HUES6 (cell line): ENCODE measurements around the gene PNMA6E.

Experiments
- H3K27ac ChIP-seq: 2 replicates; pipeline ENCODE4 v1.7.0; 2013; ENCODE audit warnings: low read depth, mild to moderate bottlenecking, low read length, inconsistent platforms
- H3K27me3 ChIP-seq: 2 replicates; pipeline ENCODE4 v1.6.1; 2013; ENCODE audit warnings: low read length; ENCODE audit not compliant: control insufficient read depth, insufficient read depth
- H3K36me3 ChIP-seq: 2 replicates; pipeline ENCODE4 v1.6.1; 2013; ENCODE audit warnings: low read length; ENCODE audit not compliant: control insufficient read depth, insufficient read depth
- H3K4me1 ChIP-seq: 2 replicates; pipeline ENCODE4 v1.6.1; 2013; ENCODE audit warnings: low read length; ENCODE audit not compliant: control insufficient read depth, insufficient read depth
- H3K4me3 ChIP-seq: 2 replicates; pipeline ENCODE4 v1.5.1; 2013; ENCODE audit warnings: low read depth, low read length
- H3K9ac ChIP-seq: one replicate; pipeline ENCODE4 v1.6.1; 2013; ENCODE audit warnings: mild to moderate bottlenecking, low read length
- H3K9me3 ChIP-seq: 2 replicates; pipeline ENCODE4 v1.6.1; 2013; ENCODE audit warnings: low read depth, low read length; ENCODE audit not compliant: control insufficient read depth, insufficient read depth

Gene PNMA6E

DNA sequence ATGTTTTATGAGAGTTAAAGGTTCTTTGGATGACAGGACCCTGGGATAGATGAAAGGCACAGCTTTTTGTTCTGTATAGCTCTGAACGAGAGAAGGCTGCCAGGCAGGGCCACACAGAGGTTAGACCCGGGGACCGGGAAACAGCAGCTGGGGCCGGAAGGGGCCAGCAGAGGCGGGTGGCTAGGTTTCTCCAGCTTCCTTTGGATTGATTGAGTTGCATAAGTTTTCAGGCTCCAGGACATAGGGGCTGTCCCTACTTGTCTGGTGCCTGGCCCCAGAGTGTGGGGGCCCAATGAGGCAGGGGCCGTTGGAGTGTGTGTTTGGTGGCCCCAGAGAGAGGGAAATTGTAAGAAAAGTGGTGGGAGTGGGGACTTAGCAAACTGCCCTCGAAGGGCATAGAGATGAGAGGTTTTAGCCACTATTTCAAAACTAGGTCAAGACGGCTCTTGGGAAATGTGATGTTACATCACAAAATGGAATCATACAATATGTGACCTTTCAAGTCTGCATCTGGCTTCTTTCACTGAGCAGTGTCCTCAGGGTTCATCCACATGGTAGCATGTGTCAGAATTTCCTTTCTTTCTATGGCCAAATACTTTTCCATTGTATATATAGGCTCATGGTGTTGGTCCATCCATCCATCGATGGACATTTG is 13.8 kb upstream of the PNMA6E start:
- Histone ChIP-seq H3K36me3 (no peaks in the 10 kb centered on the region), H3K9me3 (peaks cover 15% of the 10 kb centered on the region; the same call in 1 of the 2 replicates), H3K4me1 (no peaks in the 10 kb centered on the region), H3K9ac (no peak overlapping the region), H3K4me3 (no peak overlapping the region), H3K27me3 (peaks cover 45% of the 10 kb centered on the region), H3K27ac (no peak overlapping the region)

DNA sequence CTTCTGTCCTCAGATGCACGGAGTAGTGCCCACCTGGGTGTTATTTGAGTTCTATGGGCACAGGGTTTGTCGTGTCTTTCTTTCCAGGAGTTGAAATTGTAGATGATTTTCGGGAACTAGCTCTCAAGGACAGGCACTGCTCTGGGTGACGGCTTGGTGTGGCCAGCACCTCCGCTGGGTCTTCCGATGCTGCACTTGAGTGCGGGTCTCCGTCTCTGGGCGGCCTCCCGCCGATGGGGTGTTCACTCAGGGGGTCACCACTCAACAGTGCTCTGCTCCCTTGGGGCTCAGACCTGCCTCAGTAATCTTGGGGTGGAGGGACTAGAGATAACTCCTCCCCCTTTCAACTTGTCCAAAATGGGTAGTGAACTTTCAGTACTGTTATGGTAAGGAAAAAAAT is 12.6 kb upstream of the PNMA6E start:
- Histone ChIP-seq H3K4me3 (no peak overlapping the region), H3K27ac (no peak overlapping the region), H3K36me3 (no peaks in the 10 kb centered on the region), H3K27me3 (peaks cover 44% of the 10 kb centered on the region), H3K4me1 (no peaks in the 10 kb centered on the region), H3K9me3 (peaks cover 14% of the 10 kb centered on the region; the same call in 1 of the 2 replicates), H3K9ac (no peak overlapping the region)

DNA sequence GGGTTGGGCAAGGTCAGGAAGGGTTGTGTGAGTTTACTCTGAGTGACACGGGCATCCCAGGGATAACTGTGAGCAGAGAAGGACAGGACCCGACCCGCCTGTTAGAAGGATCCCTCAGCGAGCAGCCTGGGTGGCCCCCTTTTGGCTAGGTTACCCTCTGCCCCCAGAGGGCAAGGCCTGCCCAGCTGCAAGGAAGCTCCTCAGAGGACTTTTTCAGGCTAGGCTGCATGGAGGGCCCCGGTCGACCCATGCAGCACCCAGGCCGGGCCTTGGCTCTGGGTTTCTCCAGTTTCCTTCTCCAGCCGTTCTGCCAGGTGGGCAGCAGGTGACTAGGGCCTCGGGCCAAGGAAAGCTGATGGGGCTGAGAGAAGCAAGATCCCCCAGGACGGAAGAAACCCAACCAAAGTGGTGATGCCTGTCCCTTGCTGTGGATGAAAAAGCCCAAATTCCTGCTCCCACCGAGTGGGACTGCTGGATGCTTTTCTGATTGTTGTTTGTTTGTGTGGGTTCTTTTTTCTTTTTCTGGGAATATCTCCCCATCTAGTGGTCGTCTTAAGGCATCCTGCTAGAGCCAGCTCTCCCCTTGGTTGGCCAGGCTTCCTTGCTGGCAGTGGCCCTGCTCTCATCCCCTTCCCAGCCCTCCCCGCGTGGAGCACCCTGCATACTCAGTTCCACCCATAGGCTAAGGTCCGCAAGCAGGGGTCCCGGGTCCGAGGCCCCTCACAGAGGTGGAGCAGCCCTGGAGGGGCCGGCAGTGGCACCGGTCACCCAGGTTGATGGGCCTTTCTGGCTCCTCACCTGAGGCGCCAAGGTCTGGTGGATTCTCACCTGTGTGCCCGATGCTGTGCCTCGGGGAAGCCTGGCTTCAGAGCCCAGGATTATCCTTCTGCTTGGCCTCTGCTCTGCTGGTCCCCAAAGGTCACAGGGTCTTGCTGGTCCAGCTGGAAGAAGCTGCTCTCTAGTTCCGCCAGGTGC is 11.9 kb upstream of the PNMA6E start:
- H3K4me3 ChIP-seq, result no peak overlapping the region
- no peaks in the 10 kb centered on the region for H3K4me1 ChIP-seq
- H3K9me3 ChIP-seq, result peaks cover 18% of the 10 kb centered on the region; the same call in 1 of the 2 replicates
- peaks cover 42% of the 10 kb centered on the region for H3K27me3 ChIP-seq
- H3K9ac ChIP-seq, result no peak overlapping the region
- H3K36me3 ChIP-seq, result no peaks in the 10 kb centered on the region
- no peak overlapping the region for H3K27ac ChIP-seq

DNA sequence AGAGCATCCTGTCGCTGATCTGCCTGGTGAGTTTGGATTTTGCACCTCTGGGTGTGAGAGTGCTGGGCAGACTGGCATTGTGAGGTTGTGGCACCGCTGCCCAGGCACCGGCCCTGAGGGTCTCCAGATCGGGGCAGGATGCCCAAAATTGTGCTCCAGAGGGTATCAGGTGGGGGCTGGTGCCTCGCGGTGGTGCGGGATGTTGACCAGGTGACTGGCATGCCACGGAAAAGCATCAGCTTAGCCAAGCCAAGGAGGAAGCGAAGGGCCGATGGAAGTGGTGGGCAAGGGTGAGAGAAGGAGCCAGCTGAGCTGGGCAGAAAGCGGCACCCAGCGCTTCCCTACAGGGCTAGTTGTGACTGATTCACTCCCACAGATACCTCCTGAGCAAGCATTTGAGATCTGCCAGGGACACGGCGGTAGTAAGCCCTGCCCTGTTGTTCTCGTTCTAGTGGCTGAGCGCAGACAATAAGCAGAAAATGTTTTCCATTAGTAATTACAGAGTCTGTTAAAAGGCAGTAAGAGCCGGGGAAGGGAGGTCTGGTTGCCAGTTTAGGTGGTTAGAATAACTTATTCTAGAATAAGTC is 10.9 kb upstream of the PNMA6E start:
- Histone ChIP-seq H3K36me3 (no peaks in the 10 kb centered on the region), H3K9me3 (peaks cover 23% of the 10 kb centered on the region; the same call in 1 of the 2 replicates), H3K4me1 (no peaks in the 10 kb centered on the region), H3K27me3 (peaks cover 43% of the 10 kb centered on the region), H3K4me3 (peak overlapping the region; percentile 50), H3K27ac (no peak overlapping the region), H3K9ac (no peak overlapping the region)

DNA sequence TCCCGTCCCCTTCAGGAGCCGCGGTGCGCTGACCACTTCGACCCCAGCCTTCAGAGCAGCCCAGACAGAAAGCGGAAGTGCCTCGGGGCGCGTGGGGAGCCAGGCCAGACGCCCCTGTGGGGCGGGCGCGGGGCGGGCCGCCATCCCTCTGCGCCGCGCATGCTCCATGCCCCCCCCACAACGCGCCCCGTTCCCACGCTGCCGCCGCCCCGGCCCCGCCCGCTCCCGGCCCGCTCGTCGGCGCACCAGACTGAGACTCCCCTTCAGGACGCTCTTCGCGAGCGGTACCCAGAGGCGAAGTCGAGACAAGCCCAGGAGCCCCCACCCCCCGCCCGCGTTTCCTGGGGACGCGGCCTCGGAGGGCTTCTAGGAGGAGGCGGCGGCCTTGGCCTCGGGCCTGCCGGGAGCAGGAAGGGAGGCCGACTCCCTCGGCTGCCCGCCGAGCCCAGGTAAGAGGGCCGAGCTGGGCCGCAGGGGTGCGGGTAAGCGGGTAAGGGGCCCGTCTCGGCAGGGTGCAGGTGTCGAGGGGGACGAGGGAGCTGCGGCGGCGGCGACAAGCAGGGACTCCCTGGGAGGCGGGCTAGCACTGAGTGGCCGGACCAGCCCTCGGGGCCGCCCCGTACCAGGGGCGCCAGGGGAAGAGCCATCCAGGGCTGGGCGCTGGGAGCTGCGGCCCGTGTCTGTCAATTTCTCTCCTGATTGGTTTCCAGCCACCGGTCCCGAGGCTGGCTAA is 10.3 kb upstream of the PNMA6E start, which contains the start of gene ZFP92:
TSS of gene ZFP92 (plus strand) at position 218 of the 733 bp plus-strand sequence. CDS start 6,851 bp downstream, outside the sequence.
- Histone ChIP-seq H3K27me3 (peaks cover 48% of the 10 kb centered on the region), H3K36me3 (no peaks in the 10 kb centered on the region), H3K27ac (no peak within 1 kb of the TSS), H3K4me3 (peak within 1 kb of the TSS; percentile 50), H3K9ac (no peak within 1 kb of the TSS), H3K4me1 (no peaks in the 10 kb centered on the region), H3K9me3 (peaks cover 22% of the 10 kb centered on the region; the same call in 1 of the 2 replicates)

DNA sequence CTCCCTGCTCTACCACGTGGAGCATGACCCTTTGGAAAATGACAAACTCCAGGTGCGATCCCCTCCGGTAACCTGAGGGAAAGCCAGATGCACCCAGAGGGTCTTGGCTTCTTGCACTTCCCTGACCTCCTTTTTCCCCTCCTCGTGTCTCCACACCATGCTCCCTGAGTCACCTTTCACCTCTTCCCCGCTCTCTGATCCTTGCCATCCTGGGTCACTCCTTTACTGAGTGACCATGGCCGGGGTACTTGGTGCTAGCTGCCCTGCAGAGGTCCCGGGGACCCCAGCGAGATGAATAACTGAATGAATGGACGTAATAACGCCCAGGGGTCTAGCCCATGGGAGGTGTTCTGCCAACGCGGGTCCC is 9.7 kb upstream of the PNMA6E start:
- Histone ChIP-seq H3K27ac (no peak overlapping the region), H3K9ac (no peak overlapping the region), H3K4me3 (peak overlapping the region; percentile 50), H3K27me3 (peaks cover 43% of the 10 kb centered on the region), H3K9me3 (peaks cover 21% of the 10 kb centered on the region; the same call in 1 of the 2 replicates), H3K36me3 (no peaks in the 10 kb centered on the region), H3K4me1 (no peaks in the 10 kb centered on the region)

DNA sequence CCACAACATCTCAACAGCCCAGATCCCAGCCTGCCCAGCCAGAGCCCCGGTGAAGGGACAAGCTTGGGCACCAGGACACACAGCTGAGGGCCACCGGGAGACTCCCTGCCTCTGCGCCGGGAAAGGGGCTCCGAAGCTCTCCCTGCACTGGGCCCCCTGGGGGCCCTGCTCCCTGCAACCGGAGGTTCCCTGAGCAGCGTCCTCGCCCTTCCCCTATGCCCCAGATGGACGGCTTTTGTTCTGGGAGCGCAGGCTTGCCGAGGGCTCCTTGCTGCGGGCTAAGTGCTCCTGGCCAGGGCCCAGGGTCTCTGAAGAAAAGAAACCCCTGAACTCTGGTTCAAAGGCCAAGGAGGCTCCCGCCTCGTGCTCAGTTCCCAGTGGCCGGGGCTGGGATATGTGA is 9.2 kb upstream of the PNMA6E start:
- Histone ChIP-seq H3K9ac (no peak overlapping the region), H3K4me1 (no peaks in the 10 kb centered on the region), H3K27me3 (peaks cover 42% of the 10 kb centered on the region), H3K4me3 (no peak overlapping the region), H3K36me3 (no peaks in the 10 kb centered on the region), H3K27ac (no peak overlapping the region), H3K9me3 (peaks cover 21% of the 10 kb centered on the region; the same call in 1 of the 2 replicates)

DNA sequence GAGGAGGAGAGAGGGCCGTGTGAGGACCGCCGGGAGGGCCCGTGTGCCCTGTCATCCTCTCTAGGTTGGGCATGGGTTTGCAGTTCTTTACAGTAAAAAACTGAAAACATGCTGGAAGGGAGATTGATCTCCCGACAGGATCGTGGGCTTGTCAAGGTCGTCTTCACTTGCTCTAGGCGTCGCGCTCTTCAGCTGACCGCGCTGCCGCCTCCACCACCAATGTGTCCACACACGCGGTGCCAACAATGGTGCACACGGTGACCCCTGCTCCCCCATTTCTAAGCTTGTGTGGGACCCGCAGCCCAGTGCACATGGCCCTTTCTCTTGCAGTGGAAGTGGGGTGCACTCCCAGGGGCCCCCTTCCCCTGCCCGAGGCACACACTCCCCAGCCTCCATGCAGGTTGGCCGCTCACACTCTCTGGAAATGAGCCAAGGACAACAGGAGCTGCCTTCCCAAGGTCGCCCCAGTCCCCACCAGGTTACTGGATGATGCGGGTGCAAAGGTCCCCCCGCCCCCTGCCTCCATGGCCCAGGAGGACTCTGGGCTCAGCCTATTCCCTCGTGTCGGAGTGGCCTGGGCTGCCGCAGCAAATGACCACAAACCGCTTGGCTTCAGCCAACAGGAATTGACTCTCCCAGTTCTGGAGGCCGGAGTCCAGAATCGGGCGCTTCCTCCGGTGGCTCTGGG is 8.4 kb upstream of the PNMA6E start:
- no peak overlapping the region for H3K4me3 ChIP-seq
- no peaks in the 10 kb centered on the region for H3K36me3 ChIP-seq
- no peaks in the 10 kb centered on the region for H3K4me1 ChIP-seq
- peaks cover 47% of the 10 kb centered on the region for H3K27me3 ChIP-seq
- no peak overlapping the region for H3K9ac ChIP-seq
- peaks cover 22% of the 10 kb centered on the region; the same call in 1 of the 2 replicates for H3K9me3 ChIP-seq
- H3K27ac ChIP-seq, result no peak overlapping the region

DNA sequence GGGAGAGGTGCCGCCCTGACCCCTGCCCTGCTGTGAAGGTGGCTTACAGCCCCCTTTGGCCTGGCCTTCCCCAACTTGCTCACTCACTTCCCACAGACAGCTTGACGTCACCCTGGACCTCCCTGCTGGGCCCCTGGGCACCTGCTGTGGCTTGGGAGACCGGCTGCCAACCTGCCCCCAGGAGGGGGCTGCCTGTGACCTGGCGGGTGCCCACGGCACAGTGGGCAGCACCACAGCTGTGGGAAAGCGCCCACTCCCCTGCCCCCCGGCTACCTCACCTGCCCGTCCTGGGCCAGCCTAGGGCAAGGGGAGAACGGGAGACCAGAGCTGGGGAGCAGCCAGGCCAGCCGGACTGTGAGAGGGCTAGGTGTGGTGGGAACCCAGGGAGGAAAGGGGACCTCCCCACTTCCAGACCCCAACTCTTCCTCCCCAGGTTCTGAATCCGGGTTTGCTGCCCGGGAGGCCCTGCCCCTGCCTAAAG is 7.8 kb upstream of the PNMA6E start:
- H3K9me3 ChIP-seq, result peaks cover 22% of the 10 kb centered on the region; the same call in 1 of the 2 replicates
- no peak overlapping the region for H3K27ac ChIP-seq
- H3K27me3 ChIP-seq, result peaks cover 49% of the 10 kb centered on the region
- no peak overlapping the region for H3K9ac ChIP-seq
- no peaks in the 10 kb centered on the region for H3K36me3 ChIP-seq
- H3K4me3 ChIP-seq, result no peak overlapping the region
- H3K4me1 ChIP-seq, result no peaks in the 10 kb centered on the region

DNA sequence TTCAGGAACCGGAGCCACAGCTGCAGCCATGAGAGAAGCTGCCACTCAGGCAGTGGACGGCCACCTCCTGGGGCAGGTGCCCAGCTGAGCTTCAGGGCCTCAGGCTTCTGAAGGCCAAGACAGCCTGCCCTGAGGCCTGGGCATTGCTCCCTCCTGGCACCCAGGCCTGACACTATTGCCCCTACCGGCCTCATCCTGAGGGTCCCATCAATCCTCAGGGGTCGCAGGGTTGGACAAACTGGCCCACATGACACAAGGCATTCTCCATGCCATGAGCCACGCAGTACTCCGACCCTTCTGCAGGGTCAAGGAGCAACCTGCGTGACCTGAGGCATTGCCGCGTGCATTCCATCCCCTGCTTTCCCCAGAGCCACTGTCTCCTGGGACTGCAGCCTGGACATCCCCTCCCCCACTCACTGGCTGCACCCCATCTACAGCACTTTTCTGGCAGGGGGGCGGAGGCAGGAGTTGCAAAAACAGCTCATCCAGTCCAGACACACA is 7.1 kb upstream of the PNMA6E start:
- peaks cover 47% of the 10 kb centered on the region for H3K27me3 ChIP-seq
- H3K4me1 ChIP-seq, result no peaks in the 10 kb centered on the region
- no peak overlapping the region for H3K27ac ChIP-seq
- no peak overlapping the region for H3K9ac ChIP-seq
- no peak overlapping the region for H3K4me3 ChIP-seq
- H3K36me3 ChIP-seq, result no peaks in the 10 kb centered on the region
- H3K9me3 ChIP-seq, result peaks cover 22% of the 10 kb centered on the region; the same call in 1 of the 2 replicates
